22Rv1 (cell line): Measurements from ENCODE around the gene RBM44.
"Not testable (repeated sequence)": the region's sequence is repeated elsewhere in the genome, so short reads cannot be mapped to it uniquely, and the experiment has no call there.

Source experiments
- CTCF ChIP-seq: fragments of 450-650 bp; IDR thresholded peaks from 2 replicates; pipeline ENCODE4 v1.5.1; 2017; ENCODE audit warnings: mild to moderate bottlenecking
- ZFX ChIP-seq: fragments of 450-650 bp; IDR thresholded peaks from 2 replicates; pipeline ENCODE4 v1.6.1; 2017; ENCODE audit warnings: antibody characterized with exemption, borderline replicate concordance

GRCh38 chr2:237762291-237763182 lies 36.0 kb upstream of the RBM44 start:
- not testable (repeated sequence) for TF ChIP-seq CTCF, ZFX
